ENCODE measurements around the gene CEACAM18.

DNA sequence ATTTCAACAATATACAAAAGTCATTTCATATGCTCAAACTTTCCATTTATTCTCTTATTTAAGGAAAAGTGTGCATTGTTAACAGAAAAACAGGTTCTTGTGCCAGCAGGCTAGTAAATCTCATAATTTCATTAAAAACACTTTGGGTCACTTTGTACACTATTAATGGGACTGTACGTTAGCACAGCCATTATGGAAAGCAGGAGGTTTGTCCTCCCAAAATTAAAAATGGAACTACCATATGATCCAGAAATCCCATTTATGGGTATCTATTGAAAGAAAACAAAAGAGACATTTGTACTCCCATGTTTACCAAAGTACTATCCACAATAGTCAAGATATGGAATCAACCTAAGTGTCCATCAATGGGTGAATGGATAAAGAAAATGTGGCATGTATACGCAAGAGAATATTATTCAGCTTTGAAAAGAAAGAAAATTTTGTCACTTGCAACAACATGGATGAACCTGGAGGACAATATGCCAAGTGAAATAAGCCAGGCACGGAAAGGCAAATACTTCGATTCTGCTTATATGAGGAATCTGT lies 61.6 kb downstream of the CEACAM18 start:
- TF ChIP-seq, protein P1, sequence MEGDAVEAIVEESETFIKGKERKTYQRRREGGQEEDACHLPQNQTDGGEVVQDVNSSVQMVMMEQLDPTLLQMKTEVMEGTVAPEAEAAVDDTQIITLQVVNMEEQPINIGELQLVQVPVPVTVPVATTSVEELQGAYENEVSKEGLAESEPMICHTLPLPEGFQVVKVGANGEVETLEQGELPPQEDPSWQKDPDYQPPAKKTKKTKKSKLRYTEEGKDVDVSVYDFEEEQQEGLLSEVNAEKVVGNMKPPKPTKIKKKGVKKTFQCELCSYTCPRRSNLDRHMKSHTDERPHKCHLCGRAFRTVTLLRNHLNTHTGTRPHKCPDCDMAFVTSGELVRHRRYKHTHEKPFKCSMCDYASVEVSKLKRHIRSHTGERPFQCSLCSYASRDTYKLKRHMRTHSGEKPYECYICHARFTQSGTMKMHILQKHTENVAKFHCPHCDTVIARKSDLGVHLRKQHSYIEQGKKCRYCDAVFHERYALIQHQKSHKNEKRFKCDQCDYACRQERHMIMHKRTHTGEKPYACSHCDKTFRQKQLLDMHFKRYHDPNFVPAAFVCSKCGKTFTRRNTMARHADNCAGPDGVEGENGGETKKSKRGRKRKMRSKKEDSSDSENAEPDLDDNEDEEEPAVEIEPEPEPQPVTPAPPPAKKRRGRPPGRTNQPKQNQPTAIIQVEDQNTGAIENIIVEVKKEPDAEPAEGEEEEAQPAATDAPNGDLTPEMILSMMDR (IDR thresholded peaks at IDR 0.05): no peak
- no peak for TF ChIP-seq POLR2A (IDR thresholded peaks at IDR 0.05)
